Measurements from ENCODE around the gene KNTC1. TPM values are rescaled to one million over a fixed set of nuclear protein-coding genes. Genes with fewer than 3 reads are reported as not detected.
A peak's percentile ranks its signal among the peaks of the same experiment; 100 is the strongest.

Gene KNTC1
- total and polyA plus RNA-seq, 2 of the 13 experiments (the other 11 are each of a cell fraction or from before 2014, with no cell fraction given) = 45.1 to 57.6 TPM

GRCh38 chr12:122500685-122501488 lies 26.2 kb upstream of the KNTC1 start, which contains the start of gene ZCCHC8 (continued):
- TF ChIP-seq ZZZ3 (CRISPR knock-in tag; IDR thresholded peaks at IDR 0.05; ENCODE audit: borderline replicate concordance) (peak; percentile 62; the same call in 1 of the 2 replicates), FOXA3 (CRISPR knock-in tag; IDR thresholded peaks at IDR 0.05) (peak; percentile 40; the same call in 1 of the 2 replicates), ZNF276 (CRISPR knock-in tag; IDR thresholded peaks at IDR 0.05; ENCODE audit: low read depth) (no peak), FIP1L1 (IDR thresholded peaks at IDR 0.05; ENCODE audit: borderline replicate concordance, insufficient read depth, low read depth, low read length) (peak; percentile 61; the same call in 1 of the 2 replicates), ZNF691 (CRISPR knock-in tag; IDR thresholded peaks at IDR 0.05; ENCODE audit: borderline replicate concordance, low read depth) (no peak; the same call in 1 of the 2 replicates), ZFX (CRISPR knock-in tag; IDR thresholded peaks at IDR 0.05; ENCODE audit: low read depth) (peak; percentile 99), ZNF263 (CRISPR knock-in tag; IDR thresholded peaks at IDR 0.05) (0 out of 2 replicates have a peak, but pooled peaks have one; percentile 7), GATA4 (IDR thresholded peaks at IDR 0.05; ENCODE audit: borderline replicate concordance, low read depth) (peak; percentile 39; the same call in 1 of the 2 replicates), ZSCAN12 (CRISPR knock-in tag; IDR thresholded peaks at IDR 0.05) (no peak), ZNF772 (CRISPR knock-in tag; IDR thresholded peaks at IDR 0.05) (peak; percentile 65), ZNF331 (CRISPR knock-in tag; IDR thresholded peaks at IDR 0.05) (0 out of 2 replicates have a peak, but pooled peaks have one; percentile 29), SNAPC5 (CRISPR knock-in tag; IDR thresholded peaks at IDR 0.05; ENCODE audit: borderline replicate concordance) (peak; percentile 53; the same call in 1 of the 2 replicates), RBM39 (IDR thresholded peaks at IDR 0.05; ENCODE audit: low read depth, low read length, poor library complexity, severe bottlenecking) (peak; percentile 98), ZNF407 (CRISPR knock-in tag; IDR thresholded peaks at IDR 0.05; ENCODE audit: not compliant biosample characterization) (no peak), ZFP82 (CRISPR knock-in tag; IDR thresholded peaks at IDR 0.05; ENCODE audit: borderline replicate concordance) (peak; percentile 57; the same call in 1 of the 2 replicates), ZNF724P (CRISPR knock-in tag; IDR thresholded peaks at IDR 0.05; ENCODE audit: borderline replicate concordance) (peak; percentile 18; the same call in 1 of the 2 replicates), TP53 (CRISPR knock-in tag; conservative IDR thresholded peaks at IDR 0.05) (no peak)

Measured in HepG2 (cell line).